Calu3 (cell line): ENCODE data around the gene PTPRN2. TPM values are rescaled to one million over a fixed set of nuclear protein-coding genes. Genes with fewer than 3 reads are reported as not detected.

Experiments used
- BruUV-seq: library from RNA; stranded (reverse); fragments of 400-500 nt; replicated peaks from 2 replicates; lab custom pipeline; 2021; lab: Mats Ljungman, UMichigan
- CTCF ChIA-PET: fragments of 300-600 bp; sonication (Branson Sonifier 250); formaldehyde crosslinking; loops from one replicate; lab custom pipeline; 2022; ENCODE audit warnings: antibody characterized with exemption; lab: Charles Lee
- DNase-seq: peaks from one replicate; pipeline ENCODE4 v3.0.0; 2022
- H3K27ac Mint-ChIP-seq: one replicate; pipeline ENCODE4 v1.8.0; 2022; ENCODE audit warnings: mixed read lengths; ENCODE audit not compliant: unreplicated experiment
- H3K27me3 Mint-ChIP-seq: one replicate; pipeline ENCODE4 v1.8.0; 2022; ENCODE audit warnings: mixed read lengths; ENCODE audit not compliant: unreplicated experiment
- H3K36me3 Mint-ChIP-seq: one replicate; pipeline ENCODE4 v1.8.0; 2022; ENCODE audit warnings: mild to moderate bottlenecking, moderate library complexity, mixed read lengths; ENCODE audit not compliant: insufficient read depth, unreplicated experiment
- H3K4me1 Mint-ChIP-seq: one replicate; pipeline ENCODE4 v1.8.0; 2022; ENCODE audit warnings: mild to moderate bottlenecking, low read depth, mixed read lengths; ENCODE audit not compliant: unreplicated experiment
- H3K4me3 Mint-ChIP-seq: one replicate; pipeline ENCODE4 v1.8.0; 2022; ENCODE audit warnings: mild to moderate bottlenecking, low read depth, moderate library complexity, mixed read lengths; ENCODE audit not compliant: unreplicated experiment
- H3K9me3 Mint-ChIP-seq: one replicate; pipeline ENCODE4 v1.8.0; 2022; ENCODE audit warnings: low read depth, mixed read lengths; ENCODE audit not compliant: unreplicated experiment
- intact Hi-C: fragments of 100-400 bp; cut with micrococcal nuclease; formaldehyde crosslinking; loops from one replicate; pipeline ENCODE4 v1.10.0; 2022; ENCODE audit not compliant: unreplicated experiment
- total RNA-seq: library from RNA; stranded (reverse); gene quantifications from 2 replicates; pipeline ENCODE4 v1.2.3, GENCODE V29; 2022
- TF ChIP-seq, protein P1 (sequence below): fragments of 200-600 bp; IDR thresholded peaks from one replicate; pipeline ENCODE4 v1.8.0; 2022; ENCODE audit warnings: antibody characterized with exemption; ENCODE audit not compliant: unreplicated experiment

PTPRN2 gene
- total RNA-seq, 1 experiment from 2014 or later, result 2.0 TPM

DNA sequence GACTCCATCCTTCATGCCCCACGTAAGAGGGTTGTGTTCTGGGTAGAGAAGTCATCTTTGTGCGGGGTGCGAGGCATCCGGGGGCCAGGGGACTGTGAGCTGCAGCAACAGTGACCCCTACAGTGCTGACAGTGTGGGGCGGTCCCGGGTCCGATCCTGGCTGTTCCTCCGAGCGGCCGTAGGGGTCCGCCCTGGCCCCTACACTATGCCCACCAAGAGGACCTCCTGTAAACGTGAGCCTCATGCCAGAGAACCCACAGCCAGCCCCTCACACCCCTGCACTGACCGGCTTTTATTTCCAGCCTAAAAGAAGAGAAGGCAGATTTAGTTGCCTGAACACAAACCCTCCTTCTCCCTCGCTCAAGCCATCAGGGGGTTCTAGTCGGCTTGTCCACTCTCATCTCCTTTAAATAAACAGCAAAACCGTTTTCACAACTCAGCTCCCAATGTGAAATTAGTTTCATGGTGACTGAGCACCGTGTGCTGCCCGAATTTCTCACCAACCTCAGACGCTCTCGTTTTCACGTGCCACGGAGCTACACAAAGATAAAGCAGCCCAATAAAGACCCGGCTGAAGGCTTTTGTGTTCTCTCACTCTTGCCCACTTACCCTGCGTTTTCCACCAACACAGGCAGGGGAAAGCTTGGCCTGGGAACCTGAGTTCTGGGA lies 588.6 kb downstream of the PTPRN2 start:
- Mint-ChIP-seq H3K27me3 (no peaks in the 10 kb centered on the region), H3K9me3 (peaks cover 9% of the 10 kb centered on the region), H3K4me1 (no peaks in the 10 kb centered on the region), H3K27ac (no peak overlapping the region), H3K4me3 (no peak overlapping the region), H3K36me3 (no peaks in the 10 kb centered on the region)
- TF ChIP-seq, protein P1, sequence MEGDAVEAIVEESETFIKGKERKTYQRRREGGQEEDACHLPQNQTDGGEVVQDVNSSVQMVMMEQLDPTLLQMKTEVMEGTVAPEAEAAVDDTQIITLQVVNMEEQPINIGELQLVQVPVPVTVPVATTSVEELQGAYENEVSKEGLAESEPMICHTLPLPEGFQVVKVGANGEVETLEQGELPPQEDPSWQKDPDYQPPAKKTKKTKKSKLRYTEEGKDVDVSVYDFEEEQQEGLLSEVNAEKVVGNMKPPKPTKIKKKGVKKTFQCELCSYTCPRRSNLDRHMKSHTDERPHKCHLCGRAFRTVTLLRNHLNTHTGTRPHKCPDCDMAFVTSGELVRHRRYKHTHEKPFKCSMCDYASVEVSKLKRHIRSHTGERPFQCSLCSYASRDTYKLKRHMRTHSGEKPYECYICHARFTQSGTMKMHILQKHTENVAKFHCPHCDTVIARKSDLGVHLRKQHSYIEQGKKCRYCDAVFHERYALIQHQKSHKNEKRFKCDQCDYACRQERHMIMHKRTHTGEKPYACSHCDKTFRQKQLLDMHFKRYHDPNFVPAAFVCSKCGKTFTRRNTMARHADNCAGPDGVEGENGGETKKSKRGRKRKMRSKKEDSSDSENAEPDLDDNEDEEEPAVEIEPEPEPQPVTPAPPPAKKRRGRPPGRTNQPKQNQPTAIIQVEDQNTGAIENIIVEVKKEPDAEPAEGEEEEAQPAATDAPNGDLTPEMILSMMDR, result no peak
- no peak for DNase-seq
- intact Hi-C loops, result no loop called here
- CTCF ChIA-PET, result interaction anchor here (0.6 to 0.7 kb wide), 2 partner anchors 248 to 1922 kb away, joined by 4 to 7 read pairs; no protein-coding TSS in a partner anchor
- BruUV-seq, result no TSS peak

DNA sequence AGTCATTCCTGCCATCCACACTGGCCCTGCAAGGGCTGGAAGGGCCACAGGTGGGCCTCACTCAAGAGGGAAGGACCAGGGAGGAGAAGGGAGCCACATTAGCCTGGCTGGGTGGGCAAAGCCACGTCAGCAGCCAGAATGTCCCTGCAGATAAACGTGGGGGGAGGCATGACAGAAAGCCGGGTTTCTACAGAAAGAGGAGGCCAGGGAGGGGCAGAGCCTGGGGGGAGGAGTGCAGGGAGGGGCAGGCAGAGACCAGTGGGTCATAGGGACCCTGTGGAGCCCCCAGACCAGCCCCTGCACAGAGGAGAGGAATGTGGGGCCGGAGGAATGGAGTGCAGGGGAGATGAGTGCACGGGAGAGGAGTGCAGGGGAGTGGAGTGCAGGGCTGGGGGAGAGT lies 590.2 kb downstream of the PTPRN2 start:
- CTCF ChIA-PET, result no interaction called here

DNA sequence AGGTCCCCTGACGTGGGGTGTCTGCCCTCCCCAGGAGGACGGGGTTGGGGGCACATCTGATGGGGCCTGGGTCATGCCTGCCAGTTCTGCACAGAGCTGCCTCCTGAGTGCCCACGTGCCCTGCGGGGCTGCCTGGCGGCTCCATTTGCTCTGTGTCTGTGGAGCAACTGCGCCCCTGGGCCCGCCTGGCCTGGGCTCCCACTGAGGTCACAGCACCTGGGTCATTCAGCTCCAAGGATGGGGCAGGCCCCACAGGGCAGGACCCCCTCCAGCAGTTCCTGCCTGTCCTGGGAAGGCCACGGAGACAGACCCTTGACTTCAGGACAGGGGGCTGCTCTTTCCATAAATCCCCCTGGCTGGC lies 590.6 kb downstream of the PTPRN2 start:
- H3K9me3 Mint-ChIP-seq, result peaks cover 8% of the 10 kb centered on the region
- no peaks in the 10 kb centered on the region for H3K4me1 Mint-ChIP-seq
- no peaks in the 10 kb centered on the region for H3K27me3 Mint-ChIP-seq
- no peak overlapping the region for H3K4me3 Mint-ChIP-seq
- no peaks in the 10 kb centered on the region for H3K36me3 Mint-ChIP-seq
- BruUV-seq, result no TSS peak
- DNase-seq, result no peak
- intact Hi-C loops, result no loop called here
- TF ChIP-seq, protein P1, result no peak
- H3K27ac Mint-ChIP-seq, result no peak overlapping the region
- CTCF ChIA-PET, result no interaction called here

More for the DNA sequence above, 590.2 kb downstream of the PTPRN2 start:
- H3K36me3 Mint-ChIP-seq, result no peaks in the 10 kb centered on the region
- intact Hi-C loops, result no loop called here
- no peak overlapping the region for H3K4me3 Mint-ChIP-seq
- TF ChIP-seq, protein P1, result no peak
- H3K4me1 Mint-ChIP-seq, result no peaks in the 10 kb centered on the region
- no TSS peak for BruUV-seq
- no peak overlapping the region for H3K27ac Mint-ChIP-seq
- no peaks in the 10 kb centered on the region for H3K27me3 Mint-ChIP-seq
- no peak for DNase-seq
- peaks cover 9% of the 10 kb centered on the region for H3K9me3 Mint-ChIP-seq

DNA sequence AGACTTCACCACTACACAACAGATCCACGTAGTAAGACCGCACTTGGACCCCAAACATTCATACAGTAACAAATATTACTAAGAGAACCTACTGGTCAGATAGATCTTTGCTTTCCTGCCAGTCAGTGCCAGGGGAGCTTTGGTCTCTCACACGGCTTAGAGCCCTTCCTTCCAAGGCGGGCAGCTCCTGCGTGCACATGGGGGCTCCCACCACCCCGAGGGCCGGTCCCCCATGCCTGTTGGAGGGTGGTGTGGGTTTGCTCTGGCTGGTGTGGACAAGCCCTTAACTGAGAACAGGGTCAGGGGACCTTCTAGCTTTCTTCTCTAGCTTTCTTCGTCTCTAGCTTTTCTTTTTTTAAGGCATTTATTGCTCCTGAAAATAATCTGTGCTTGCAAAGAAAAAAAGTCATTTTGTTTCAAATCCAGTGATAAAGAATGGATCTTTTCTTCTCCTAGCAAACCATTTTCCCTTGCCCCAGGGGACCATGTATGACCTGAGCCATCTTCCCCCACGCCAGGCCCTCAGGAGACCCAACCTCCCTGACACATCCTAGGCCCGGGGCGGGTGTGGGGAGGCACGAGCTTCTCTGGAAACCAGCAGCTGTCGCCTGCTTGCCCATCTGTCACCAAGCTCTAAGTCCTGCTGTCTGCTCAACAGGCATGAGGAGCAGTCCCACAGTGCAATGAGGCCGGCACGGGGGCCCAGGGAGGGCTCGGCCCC lies 591.1 kb downstream of the PTPRN2 start:
- H3K27me3 Mint-ChIP-seq, result no peaks in the 10 kb centered on the region
- no peak overlapping the region for H3K27ac Mint-ChIP-seq
- no peaks in the 10 kb centered on the region for H3K4me1 Mint-ChIP-seq
- H3K36me3 Mint-ChIP-seq, result no peaks in the 10 kb centered on the region
- no TSS peak for BruUV-seq
- no peak for DNase-seq
- no peak overlapping the region for H3K4me3 Mint-ChIP-seq
- CTCF ChIA-PET, result no interaction called here
- TF ChIP-seq, protein P1, result no peak
- peaks cover 6% of the 10 kb centered on the region for H3K9me3 Mint-ChIP-seq
- intact Hi-C loops, result no loop called here
